ENCODE measurements around the gene NNT.
"Not testable (repeated sequence)": the region's sequence is repeated elsewhere in the genome, so short reads cannot be mapped to it uniquely, and the experiment has no call there.

Gene NNT

GRCh38 chr5:43663916-43664315 lies 60.9 kb downstream of the NNT start:
- DNase-seq (ENCODE audit: low spot score): no peak
- FAIRE-seq: no peak

GRCh38 chr5:43664501-43665040 lies 61.6 kb downstream of the NNT start:
- DNase-seq (ENCODE audit: low spot score): no peak
- no peak for FAIRE-seq

GRCh38 chr5:43665749-43666148 lies 62.8 kb downstream of the NNT start:
- FAIRE-seq; DNase-seq (ENCODE audit: low spot score): not testable (repeated sequence)

DNA sequence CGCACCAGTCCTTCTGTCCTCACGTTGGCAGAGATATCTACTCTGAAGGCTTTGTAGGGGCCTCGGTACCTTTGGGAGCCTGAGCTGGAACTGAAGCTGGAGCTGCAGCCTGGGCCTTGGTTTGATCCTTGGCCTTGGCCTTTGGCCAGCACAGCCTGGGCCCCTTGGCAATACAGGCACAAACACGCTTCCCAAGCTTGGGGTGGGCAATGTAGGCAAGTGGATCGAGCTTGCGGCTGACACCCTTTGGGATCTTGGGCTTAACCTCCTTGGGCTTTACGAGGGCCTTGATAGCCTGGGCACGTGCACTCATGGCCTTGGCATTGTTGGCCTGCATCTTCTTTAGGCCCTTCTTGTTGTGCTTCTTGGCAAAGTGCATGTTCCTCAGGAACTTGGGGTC lies 63.7 kb downstream of the NNT start:
- DNase-seq (ENCODE audit: low spot score); FAIRE-seq: not testable (repeated sequence)

DNA sequence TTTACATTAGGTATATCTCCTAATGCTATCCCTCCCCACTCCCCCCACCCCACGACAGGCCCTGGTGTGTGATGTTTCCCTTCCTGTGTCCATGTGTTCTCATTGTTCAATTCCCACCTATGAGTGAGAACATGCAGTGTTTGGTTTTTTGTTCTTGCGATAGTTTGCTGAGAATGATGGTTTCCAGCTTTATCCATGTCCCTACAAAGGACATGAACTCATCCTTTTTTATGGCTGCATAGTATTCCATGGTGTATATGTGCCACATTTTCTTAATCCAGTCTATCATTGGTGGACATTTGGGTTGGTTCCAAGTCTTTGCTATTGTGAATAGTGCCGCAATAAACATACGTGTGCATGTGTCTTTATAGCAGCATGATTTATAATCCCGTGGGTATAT lies 64.4 kb downstream of the NNT start:
- FAIRE-seq; DNase-seq (ENCODE audit: low spot score): not testable (repeated sequence)

DNA sequence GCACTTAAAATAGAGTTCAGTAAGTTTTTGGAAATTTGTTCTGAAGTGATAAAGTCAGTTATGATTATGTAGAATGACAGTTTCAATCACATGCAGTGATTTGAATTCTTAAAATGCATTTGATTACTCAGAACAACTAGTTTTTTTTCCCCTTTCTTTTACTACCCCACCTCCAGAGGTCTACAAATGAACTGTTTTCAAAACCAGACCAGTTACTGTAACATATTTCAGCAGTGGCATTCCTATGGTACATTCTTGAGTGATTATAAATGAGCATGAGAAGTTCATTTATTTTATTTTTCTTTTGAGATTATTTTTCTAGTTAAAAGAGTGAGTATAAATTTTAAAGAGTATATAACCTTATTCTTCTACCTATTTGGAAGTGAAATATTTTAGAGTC lies 71.6 kb downstream of the NNT start:
- FAIRE-seq: peak; percentile 34
- DNase-seq (ENCODE audit: low spot score): no peak

DNA sequence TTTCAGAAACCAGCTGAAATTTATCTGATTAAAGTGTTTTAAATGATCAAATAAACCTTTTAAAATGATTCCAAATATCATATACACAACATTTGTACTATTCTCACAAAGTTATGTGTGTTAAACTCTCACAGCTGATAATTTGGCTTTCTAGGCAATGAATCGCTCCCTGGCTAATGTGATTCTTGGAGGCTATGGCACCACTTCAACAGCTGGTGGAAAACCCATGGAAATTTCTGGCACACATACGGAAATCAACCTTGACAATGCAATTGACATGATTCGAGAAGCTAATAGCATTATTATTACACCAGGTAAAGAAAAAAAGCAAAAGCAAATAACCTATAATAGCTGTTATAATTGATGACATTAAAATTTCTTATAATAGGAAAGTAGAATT lies 72.4 kb downstream of the NNT start:
- peak; percentile 35 for FAIRE-seq
- DNase-seq (ENCODE audit: low spot score): no peak

GRCh38 chr5:43676083-43676840 lies 73.3 kb downstream of the NNT start:
- FAIRE-seq (peak; percentile 54), DNase-seq (ENCODE audit: low spot score) (no peak)

GRCh38 chr5:43677253-43677652 lies 74.3 kb downstream of the NNT start:
- DNase-seq (ENCODE audit: low spot score) (no peak), FAIRE-seq (no peak)

- DNase-seq (ENCODE audit: low spot score) (no peak), FAIRE-seq (no peak)
These were observed 76.2 kb downstream of the NNT start for GRCh38 chr5:43679214-43679613.

DNA sequence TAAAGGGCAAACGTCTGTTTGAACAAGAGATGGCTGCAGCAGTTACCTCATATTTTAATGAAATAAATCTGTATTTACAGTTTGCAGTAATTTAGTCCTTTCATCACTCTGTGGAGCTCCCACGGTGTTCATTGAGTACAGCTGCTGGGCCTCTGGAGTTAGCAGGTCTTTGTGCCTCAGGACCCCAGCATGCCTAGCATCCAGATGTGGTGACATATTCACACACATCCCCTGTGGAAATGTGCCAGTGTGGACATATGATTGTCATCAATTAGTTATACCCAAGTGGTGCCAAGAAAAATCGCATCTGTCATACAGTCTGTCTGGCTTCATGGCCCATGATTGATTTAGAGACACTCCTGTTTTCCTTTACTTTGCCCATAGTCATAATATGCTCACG lies 77.3 kb downstream of the NNT start:
- DNase-seq (ENCODE audit: low spot score): no peak
- no peak for FAIRE-seq

DNA sequence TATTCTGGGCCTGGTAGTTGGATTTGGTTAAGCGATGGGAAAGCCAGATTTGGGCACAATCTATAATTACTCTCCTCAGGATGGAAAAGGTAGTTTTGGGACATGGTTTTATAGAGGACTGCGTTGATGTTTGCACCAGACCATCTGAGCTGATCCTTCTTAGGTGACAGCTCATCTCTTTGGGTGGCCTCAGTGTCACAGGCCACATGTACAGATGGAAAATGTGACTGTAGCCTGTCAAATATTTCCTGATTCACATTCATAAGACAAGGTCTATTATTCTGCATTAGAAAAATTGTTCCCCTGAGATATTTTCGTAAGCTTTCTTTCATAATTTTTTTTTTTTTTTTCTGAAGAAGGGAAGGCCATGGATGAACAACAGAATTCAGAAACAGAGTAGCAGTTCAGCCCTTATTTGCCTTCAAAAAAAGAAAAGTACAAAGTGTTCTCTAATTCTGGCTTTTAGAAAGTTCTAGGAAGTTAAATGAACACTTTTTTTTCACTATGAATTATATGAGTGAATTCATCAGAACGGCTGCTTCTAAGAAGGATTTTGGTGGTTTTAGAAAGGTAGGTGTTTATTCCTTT lies 81.0 kb downstream of the NNT start:
- FAIRE-seq: no peak
- no peak for DNase-seq (ENCODE audit: low spot score)

GRCh38 chr5:43685252-43685950 lies 82.4 kb downstream of the NNT start:
- no peak for DNase-seq (ENCODE audit: low spot score)
- no peak for FAIRE-seq

GRCh38 chr5:43687275-43687674 lies 84.3 kb downstream of the NNT start:
- FAIRE-seq (no peak), DNase-seq (ENCODE audit: low spot score) (no peak)

GRCh38 chr5:43691275-43691674 lies 88.3 kb downstream of the NNT start:
- no peak for DNase-seq (ENCODE audit: low spot score)
- no peak for FAIRE-seq

DNA sequence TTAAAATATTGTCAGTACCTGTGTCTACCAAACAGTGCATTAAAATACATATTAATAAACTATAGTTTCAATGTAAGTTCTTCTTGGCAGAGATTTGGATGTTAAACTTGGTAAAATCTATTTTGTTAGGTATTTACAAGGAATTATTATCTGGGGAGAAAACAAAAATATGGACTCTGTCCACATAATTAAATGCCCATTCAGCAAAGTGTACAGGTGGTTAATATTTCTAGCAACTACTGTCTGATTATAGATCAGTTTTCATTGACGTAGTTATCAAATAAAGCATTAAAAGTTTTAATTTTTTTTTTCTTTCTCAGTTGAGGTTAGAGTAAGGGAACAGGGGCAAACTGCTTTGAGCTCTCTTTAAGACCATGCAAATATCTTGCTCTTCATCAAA lies 88.9 kb downstream of the NNT start:
- no peak for DNase-seq (ENCODE audit: low spot score)
- FAIRE-seq: no peak

GRCh38 chr5:43693411-43693810 lies 90.4 kb downstream of the NNT start:
- DNase-seq (ENCODE audit: low spot score) (no peak), FAIRE-seq (no peak)

- no peak for FAIRE-seq
- DNase-seq (ENCODE audit: low spot score): no peak
These were observed 91.0 kb downstream of the NNT start for GRCh38 chr5:43694027-43694426.

DNA sequence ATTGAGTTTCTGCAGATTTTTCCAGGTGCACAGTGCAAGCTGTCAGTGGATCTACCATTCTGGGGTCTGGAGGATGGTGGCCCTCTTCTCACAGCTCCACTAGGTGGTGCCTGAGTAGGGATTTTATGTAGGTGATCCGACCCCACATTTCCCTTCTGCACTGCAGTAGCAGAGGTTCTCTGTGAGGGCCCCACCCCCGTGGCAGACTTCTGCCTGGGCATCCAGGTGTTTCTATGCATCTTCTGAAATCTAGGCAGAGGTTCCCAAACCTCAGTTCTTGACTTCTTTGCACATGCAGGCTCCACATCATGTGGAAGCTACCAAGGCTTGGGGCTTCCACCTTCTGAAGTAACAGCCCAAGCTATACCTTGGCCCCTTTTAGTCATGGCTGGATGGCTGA lies 93.5 kb downstream of the NNT start:
- not testable (repeated sequence) for DNase-seq (ENCODE audit: low spot score); FAIRE-seq

- FAIRE-seq: no peak
- no peak for DNase-seq (ENCODE audit: low spot score)
These were observed 96.9 kb downstream of the NNT start for GRCh38 chr5:43699910-43700309.

DNA sequence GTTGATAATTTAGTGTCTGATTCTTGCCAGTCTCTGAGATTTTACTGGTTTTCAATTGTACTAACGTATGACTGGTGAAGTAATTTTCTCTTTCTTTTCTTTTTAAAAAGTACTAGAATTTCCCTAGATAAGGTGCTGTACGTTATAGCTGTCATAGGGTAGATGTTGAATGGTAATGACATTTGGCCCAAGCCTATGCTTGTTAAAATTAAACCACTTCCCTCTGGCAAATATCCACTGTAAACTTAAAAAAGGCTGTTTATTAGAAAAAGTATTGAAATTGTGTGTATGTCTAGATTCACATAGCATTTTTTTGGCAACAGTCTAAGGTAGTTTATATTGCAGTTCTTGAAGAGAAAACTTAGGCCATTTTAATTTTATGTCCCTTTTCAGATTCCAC lies 97.6 kb downstream of the NNT start:
- FAIRE-seq: no peak
- no peak for DNase-seq (ENCODE audit: low spot score)

DNA sequence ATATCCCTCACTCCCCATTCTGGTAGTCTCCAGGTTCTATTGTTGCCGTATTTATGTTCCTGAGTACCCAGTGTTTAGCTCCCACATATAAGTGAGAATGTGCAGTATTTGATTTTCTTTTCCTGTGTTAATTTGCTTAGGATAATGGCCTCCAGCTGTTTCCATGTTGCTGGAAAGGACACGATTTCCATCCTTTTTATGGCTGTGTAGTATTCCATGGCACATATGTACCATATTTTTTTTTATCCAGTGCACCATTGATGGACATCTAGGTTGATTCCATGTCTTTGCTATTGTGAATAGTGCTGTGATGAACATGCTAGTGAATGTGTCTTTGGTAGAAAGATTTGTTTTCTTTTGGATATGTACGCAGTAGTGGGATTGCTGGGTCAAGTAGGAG lies 98.2 kb downstream of the NNT start:
- no peak for DNase-seq (ENCODE audit: low spot score)
- FAIRE-seq: no peak

Data from RCC 7860 (cell line).